K562 (cell line): Measurements from ENCODE around the gene IGSF23. TPM values are rescaled to one million over a fixed set of nuclear protein-coding genes. Genes with fewer than 3 reads are reported as not detected.

ENCODE experiments used
- ATAC-seq: fragments of 200-7000 bp; cut with Tn5 transposase; 3 replicates; pipeline ENCODE4 v1.9.1; 2020; ENCODE audit warnings: moderate library complexity
- BruUV-seq: library from RNA; stranded (reverse); fragments of 400-500 nt; replicated peaks from 2 replicates; lab custom pipeline; 2021; lab: Mats Ljungman, UMichigan
- CTCF ChIA-PET: fragments of 300-600 bp; formaldehyde crosslinking; extraction: SDS; loops from one replicate; lab custom pipeline; 2021; ENCODE audit warnings: low intra/inter-chr PET ratio; lab: Yijun Ruan, JAX
- POLR2A ChIA-PET: fragments of 300-600, 350-650 bp; sonication (Branson Sonifier 250); formaldehyde crosslinking; extraction: SDS; loops from one replicate; lab custom pipeline; 2021; ENCODE audit warnings: antibody characterized with exemption, inconsistent platforms; lab: Yijun Ruan, JAX
- DNase-seq, 4 experiments: peaks; one replicate each; pipeline versions ENCODE4 v3.0.0 to v3.0.0-alpha.2; 2011 to 2018; ENCODE audit warnings: low spot score in 3 of 4, mixed read lengths in 3 of 4; ENCODE audit errors: extremely low read depth in 1 of 4
- FAIRE-seq: peaks from 2 replicates; lab custom pipeline; 2011; peaks lifted over from hg19 to GRCh38; lab: Jason Lieb, UNC
- H2AFZ ChIP-seq: 2 replicates; pipeline ENCODE4 v1.6.0; 2011; ENCODE audit warnings: low read depth, low read length, control low read depth, inconsistent platforms
- H3K27ac ChIP-seq: fragments of 200-600 bp; 3 replicates; pipeline ENCODE4 v1.8.0; 2011; ENCODE audit warnings: low read depth, mild to moderate bottlenecking, control low read depth, inconsistent platforms, low read length, moderate library complexity, mixed read lengths; ENCODE audit errors: extremely low read depth
- H3K27me3 ChIP-seq, 2 experiments: fragments of 300-600 bp in 1 of 2; 2 replicates in 1 of 2; 3 replicates in 1 of 2; pipeline versions ENCODE4 v1.6.0 to v1.8.0; 2011; ENCODE audit warnings: inconsistent platforms in 2 of 2, low read length in 2 of 2, mild to moderate bottlenecking in 1 of 2, mixed read lengths in 1 of 2, moderate library complexity in 1 of 2; ENCODE audit not compliant: control insufficient read depth in 2 of 2, insufficient read depth in 2 of 2
- H3K36me3 ChIP-seq: fragments of 300-600 bp; 3 replicates; pipeline ENCODE4 v1.8.0; 2011; ENCODE audit warnings: mild to moderate bottlenecking, low read length, inconsistent platforms; ENCODE audit not compliant: control insufficient read depth, insufficient read depth
- H3K4me1 ChIP-seq, 2 experiments: fragments of 200-600 bp in 1 of 2; replicated peaks in 1 of 2; 2 replicates in 1 of 2; 3 replicates in 1 of 2; pipeline versions ENCODE4 v1.5.1 to v1.8.0; 2011; ENCODE audit warnings: inconsistent platforms in 2 of 2, low read length in 2 of 2, mild to moderate bottlenecking in 1 of 2, mixed read lengths in 1 of 2, moderate library complexity in 1 of 2; ENCODE audit not compliant: control insufficient read depth in 2 of 2, insufficient read depth in 2 of 2
- H3K4me2 ChIP-seq: 2 replicates; pipeline ENCODE4 v1.6.1; 2011; ENCODE audit warnings: low read length, control low read depth, inconsistent platforms, mixed read lengths; ENCODE audit not compliant: insufficient read depth
- H3K4me3 ChIP-seq: fragments of 200-600 bp; sonication (generic), shearing (Covaris generic); 2 replicates; pipeline ENCODE4 v1.5.1; 2016; ENCODE audit warnings: control low read depth, inconsistent platforms
- H3K79me2 ChIP-seq: fragments of 200-600 bp; 3 replicates; pipeline ENCODE4 v1.8.0; 2011; ENCODE audit warnings: low read length, inconsistent platforms; ENCODE audit not compliant: control insufficient read depth, insufficient read depth
- H3K9ac ChIP-seq, 2 experiments: 2 replicates each; pipeline versions ENCODE4 v1.6.0 to v1.6.1; 2011; ENCODE audit warnings: low read depth in 2 of 2, low read length in 2 of 2, control low read depth in 1 of 2, inconsistent platforms in 1 of 2, mild to moderate bottlenecking in 1 of 2, mixed read lengths in 1 of 2; ENCODE audit not compliant: insufficient read depth in 1 of 2
- H3K9me1 ChIP-seq: one replicate; pipeline ENCODE4 v1.6.0; 2011; ENCODE audit warnings: inconsistent platforms, mild to moderate bottlenecking, low read length, moderate library complexity; ENCODE audit not compliant: control insufficient read depth, insufficient read depth
- H3K9me3 ChIP-seq: replicated peaks from 2 replicates; pipeline ENCODE4 v1.5.1; 2011; ENCODE audit warnings: low read depth, low read length, inconsistent platforms; ENCODE audit not compliant: control insufficient read depth, insufficient read depth
- H4K20me1 ChIP-seq: replicated peaks from 2 replicates; pipeline ENCODE4 v1.6.1; 2011; ENCODE audit warnings: low read length, inconsistent platforms, mixed read lengths; ENCODE audit not compliant: control insufficient read depth, insufficient read depth
- PHB ChIP-seq: fragments of 250-450 bp; sonication (Bioruptor Pico); IDR thresholded peaks from 2 replicates; pipeline ENCODE4 v1.5.0; 2021
- PRDM10 ChIP-seq: fragments of 450-650 bp; IDR thresholded peaks from 2 replicates; pipeline ENCODE4 v1.6.1; 2018; ENCODE audit not compliant: partially characterized antibody
- WGBS: fragments of 100-300 bp; shearing (Covaris generic); methylation state at CpG from one replicate; pipeline ENCODE4 v1.1.6; 2016; ENCODE audit warnings: low coverage, mixed read lengths; ENCODE audit not compliant: insufficient coverage; ENCODE audit errors: missing lambda C conversion rate; 5-methylcytosine and 5-hydroxymethylcytosine counted together
- in situ Hi-C: fragments of 300-500 bp; cut with MboI; formaldehyde crosslinking; loops from 4 replicates; pipeline ENCODE4 v1.15.0; 2018; ENCODE audit warnings: inconsistent platforms, mixed read lengths
- intact Hi-C: fragments of 100-400 bp; cut with micrococcal nuclease; formaldehyde crosslinking; loops from 2 replicates; pipeline ENCODE4 v1.14.2; 2022
- polyA plus RNA-seq, 8 experiments: library from polyadenylated mRNA; depleted of rRNA in 4 of 8; stranded (reverse) in 5 of 8; unstranded in 3 of 8; fragments of >200 nt; fragmentation: Nextera tagmentation in 2 of 8; fragmentation: Illumina TruSeq in 1 of 8; extraction: Ambion mirVana in 2 of 8; extraction: Trizol in 1 of 8; gene quantifications; 2 replicates each; pipeline versions ENCODE4 v1.2.1 to v1.2.3, GENCODE V29; 2011 to 2014; ENCODE audit warnings: inconsistent platforms in 1 of 8, missing spikeins in 1 of 8
- total RNA-seq, 7 experiments: library from RNA; depleted of rRNA in 6 of 7; stranded (reverse); fragments of >200 nt in 6 of 7; fragmentation: Illumina TruSeq in 2 of 7; extraction: Trizol in 2 of 7; gene quantifications; 2 replicates each; pipeline versions ENCODE4 v1.2.1 to v1.2.3, GENCODE V29; 2011 to 2021; ENCODE audit warnings: low replicate concordance in 1 of 7

Gene IGSF23
- total and polyA plus RNA-seq, 9 of the 15 experiments (the other 6 are each of a cell fraction or from before 2014, with no cell fraction given): not detected

DNA sequence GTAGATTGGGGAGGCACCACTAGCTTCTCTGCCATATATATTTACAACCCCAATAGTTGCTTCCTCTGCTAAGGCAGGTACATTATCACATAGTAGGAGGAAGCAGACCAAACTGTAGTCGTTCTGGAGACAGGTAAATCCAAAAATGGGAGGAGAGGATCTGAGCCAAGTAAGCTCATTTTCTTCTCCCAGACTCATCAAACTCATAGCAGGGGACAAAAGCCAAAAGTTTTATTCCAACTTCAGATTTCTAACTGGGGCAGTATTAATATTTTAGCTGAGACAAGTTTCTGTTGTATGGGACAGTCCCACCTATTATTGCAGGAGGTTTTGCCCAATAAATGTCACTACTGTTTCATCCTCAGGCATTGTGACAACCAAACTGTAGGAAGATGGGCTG is 7.8 kb upstream of the IGSF23 start:
- FAIRE-seq: no peak
- H3K27ac ChIP-seq: no peak overlapping the region
- peaks cover 7 to 11% of the 10 kb centered on the region in 2 experiments; a peak in 4 of 5 replicates for H3K4me1 ChIP-seq
- CTCF ChIA-PET: no interaction called here
- in situ Hi-C loops (no loop called here), intact Hi-C loops (no loop called here)
- no peak for ATAC-seq
- no peak overlapping the region for H3K4me2 ChIP-seq
- no peak for DNase-seq
- 14% methylated on average over 1 of the region's 1 CpG for WGBS
- TF ChIP-seq PHB (CRISPR knock-in tag) (no peak), PRDM10 (peak; percentile 63)
- peaks cover 0 to 6% of the 10 kb centered on the region in 2 experiments; a peak in 2 of 5 replicates for H3K27me3 ChIP-seq
- no peaks in the 10 kb centered on the region for H3K79me2 ChIP-seq
- H2AFZ ChIP-seq: 0 out of 2 replicates have a peak overlapping the region, but pooled peaks have one; percentile 14
- H3K4me3 ChIP-seq: no peak overlapping the region
- no TSS peak for BruUV-seq
- H3K9ac ChIP-seq: no peak overlapping the region
- H4K20me1 ChIP-seq: no peaks in the 10 kb centered on the region; the same call in 1 of the 2 replicates
- no peaks in the 10 kb centered on the region for H3K9me3 ChIP-seq
- no peaks in the 10 kb centered on the region for H3K9me1 ChIP-seq
- no peaks in the 10 kb centered on the region for H3K36me3 ChIP-seq
- POLR2A ChIA-PET: interaction anchor here (0.5 to 1.5 kb wide), 2 partner anchors 10 to 839 kb away, joined by 3 to 8 read pairs; no protein-coding TSS in a partner anchor
